K562 (cell line): ENCODE measurements around the gene HHLA2.

Experiments
- BACH1 ChIP-seq: fragments of 200-800 bp; sonication (Bioruptor generic); IDR thresholded peaks from 2 replicates; pipeline ENCODE4 v1.6.1; 2016; ENCODE audit warnings: missing genetic modification characterization, missing compliant biosample characterization
- MAZ ChIP-seq, 2 experiments: fragments of 450-650 bp in 1 of 2; sonication (generic) in 1 of 2; formaldehyde crosslinking; IDR thresholded peaks in 1 of 2; conservative IDR thresholded peaks in 1 of 2; 2 replicates each; pipeline versions ENCODE4 v1.4.0 to v1.5.0; 2020; ENCODE audit warnings: mild to moderate bottlenecking in 1 of 2, missing genetic modification reagents in 1 of 2
- NFYB ChIP-seq: IDR thresholded peaks from 2 replicates; pipeline ENCODE4 v1.6.1; 2011; ENCODE audit warnings: mild to moderate bottlenecking, moderate library complexity; ENCODE audit not compliant: insufficient read length; ENCODE audit errors: extremely low read depth
- POLR2A ChIP-seq: fragments of 450-650 bp; conservative IDR thresholded peaks from 2 replicates; pipeline ENCODE4 v1.6.1; 2016
- POLR2AphosphoS5 ChIP-seq: IDR thresholded peaks from 2 replicates; pipeline ENCODE4 v1.6.1; 2011; ENCODE audit warnings: mild to moderate bottlenecking, low read depth, low read length, moderate library complexity; ENCODE audit not compliant: control insufficient read depth, insufficient read depth
- SMAD2 ChIP-seq: fragments of 150-350 bp; IDR thresholded peaks from 2 replicates; pipeline ENCODE4 v1.6.1; 2014; ENCODE audit warnings: low read depth, mild to moderate bottlenecking, low read length
- SP1 ChIP-seq: sonication (generic); formaldehyde crosslinking; IDR thresholded peaks from 2 replicates; pipeline ENCODE4 v1.8.1; 2022; ENCODE audit warnings: mild to moderate bottlenecking, missing genetic modification reagents
- ZNF274 ChIP-seq: IDR thresholded peaks from 2 replicates; pipeline ENCODE4 v1.6.1; 2011; ENCODE audit warnings: low read depth, mild to moderate bottlenecking, low read length, moderate library complexity, borderline replicate concordance
- TF ChIP-seq, protein P1 (sequence below): sonication (generic); formaldehyde crosslinking; IDR thresholded peaks from 2 replicates; pipeline ENCODE4 v1.8.0; 2022; ENCODE audit warnings: missing genetic modification reagents, mild to moderate bottlenecking, borderline replicate concordance
- TF ChIP-seq, protein P2 (sequence below), 3 experiments: IDR thresholded peaks in 2 of 3; conservative IDR thresholded peaks in 1 of 3; 2 replicates each; pipeline ENCODE4 v1.5.1; 2011 to 2012; ENCODE audit warnings: low read length in 3 of 3, mild to moderate bottlenecking in 3 of 3, control low read depth in 2 of 3, improper control_type of control experiment in 1 of 3, inconsistent platforms in 1 of 3, low read depth in 1 of 3, mixed read lengths in 1 of 3, moderate library complexity in 1 of 3; ENCODE audit not compliant: insufficient read depth in 2 of 3

GRCh38 chr3:108296239-108296638 is at the start of gene HHLA2:
- TF ChIP-seq POLR2A (no peak), POLR2AphosphoS5 (no peak), ZNF274 (no peak), NFYB (no peak), SP1 (CRISPR knock-in tag) (no peak), MAZ (CRISPR knock-in tag; conservative IDR thresholded peaks at IDR 0.05 in 1 of 2, IDR thresholded peaks at IDR 0.05 in 1 of 2) (no peak), BACH1 (tag) (no peak), SMAD2 (no peak)
- TF ChIP-seq, protein P1, sequence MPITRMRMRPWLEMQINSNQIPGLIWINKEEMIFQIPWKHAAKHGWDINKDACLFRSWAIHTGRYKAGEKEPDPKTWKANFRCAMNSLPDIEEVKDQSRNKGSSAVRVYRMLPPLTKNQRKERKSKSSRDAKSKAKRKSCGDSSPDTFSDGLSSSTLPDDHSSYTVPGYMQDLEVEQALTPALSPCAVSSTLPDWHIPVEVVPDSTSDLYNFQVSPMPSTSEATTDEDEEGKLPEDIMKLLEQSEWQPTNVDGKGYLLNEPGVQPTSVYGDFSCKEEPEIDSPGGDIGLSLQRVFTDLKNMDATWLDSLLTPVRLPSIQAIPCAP (CRISPR knock-in tag), result no peak
- TF ChIP-seq, protein P2, sequence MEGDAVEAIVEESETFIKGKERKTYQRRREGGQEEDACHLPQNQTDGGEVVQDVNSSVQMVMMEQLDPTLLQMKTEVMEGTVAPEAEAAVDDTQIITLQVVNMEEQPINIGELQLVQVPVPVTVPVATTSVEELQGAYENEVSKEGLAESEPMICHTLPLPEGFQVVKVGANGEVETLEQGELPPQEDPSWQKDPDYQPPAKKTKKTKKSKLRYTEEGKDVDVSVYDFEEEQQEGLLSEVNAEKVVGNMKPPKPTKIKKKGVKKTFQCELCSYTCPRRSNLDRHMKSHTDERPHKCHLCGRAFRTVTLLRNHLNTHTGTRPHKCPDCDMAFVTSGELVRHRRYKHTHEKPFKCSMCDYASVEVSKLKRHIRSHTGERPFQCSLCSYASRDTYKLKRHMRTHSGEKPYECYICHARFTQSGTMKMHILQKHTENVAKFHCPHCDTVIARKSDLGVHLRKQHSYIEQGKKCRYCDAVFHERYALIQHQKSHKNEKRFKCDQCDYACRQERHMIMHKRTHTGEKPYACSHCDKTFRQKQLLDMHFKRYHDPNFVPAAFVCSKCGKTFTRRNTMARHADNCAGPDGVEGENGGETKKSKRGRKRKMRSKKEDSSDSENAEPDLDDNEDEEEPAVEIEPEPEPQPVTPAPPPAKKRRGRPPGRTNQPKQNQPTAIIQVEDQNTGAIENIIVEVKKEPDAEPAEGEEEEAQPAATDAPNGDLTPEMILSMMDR (IDR thresholded peaks at IDR 0.05 in 2 of 3, conservative IDR thresholded peaks at IDR 0.05 in 1 of 3; ENCODE audit: insufficient read depth in 2 of 3, low read depth in 1 of 3, low read length in 3 of 3), result no peak
